AG04450 (cell line): ENCODE data around the gene GPR17. TPM values are rescaled to one million over a fixed set of nuclear protein-coding genes. Genes with fewer than 3 reads are reported as not detected.
A peak's percentile ranks its signal among the peaks of the same experiment; 100 is the strongest.

ENCODE experiments used
- CTCF ChIA-PET: fragments of 300-600, 350-600 bp; formaldehyde crosslinking; extraction: SDS; loops from one replicate; lab custom pipeline; 2022; ENCODE audit warnings: antibody characterized with exemption, inconsistent platforms; lab: Charles Lee
- POLR2A ChIA-PET: fragments of 350-600 bp; formaldehyde crosslinking; extraction: SDS; loops from one replicate; lab custom pipeline; 2021; ENCODE audit warnings: antibody characterized with exemption, inconsistent platforms; lab: Yijun Ruan, JAX
- DNase-seq: peaks from one replicate; pipeline ENCODE4 v3.0.0-alpha.2; 2011; ENCODE audit warnings: low read depth, low spot score
- H3K27ac ChIP-seq: one replicate; pipeline ENCODE4 v1.5.1; 2012; ENCODE audit warnings: low read depth, low read length, control low read depth
- H3K27me3 ChIP-seq: one replicate; pipeline ENCODE4 v1.6.0; 2012; ENCODE audit warnings: low read length; ENCODE audit not compliant: control insufficient read depth, insufficient read depth
- H3K4me3 ChIP-seq: 2 replicates; pipeline ENCODE4 v1.5.1; 2011; ENCODE audit warnings: mild to moderate bottlenecking, low read depth, low read length, control low read depth
- H3K9me3 ChIP-seq: 2 replicates; pipeline ENCODE4 v1.5.1; 2012; ENCODE audit warnings: low read length; ENCODE audit not compliant: control insufficient read depth, insufficient read depth
- polyA plus RNA-seq: library from polyadenylated mRNA; depleted of rRNA; stranded (reverse); fragments of >200 nt; gene quantifications from 2 replicates; pipeline ENCODE4 v1.2.3, GENCODE V29; 2011
- TF ChIP-seq, protein P1 (sequence below): IDR thresholded peaks from 2 replicates; pipeline ENCODE4 v1.5.1; 2011; ENCODE audit warnings: low read depth, low read length, control low read depth, inconsistent platforms

The GPR17 gene
- polyA plus RNA-seq, 1 experiment, result not detected

DNA sequence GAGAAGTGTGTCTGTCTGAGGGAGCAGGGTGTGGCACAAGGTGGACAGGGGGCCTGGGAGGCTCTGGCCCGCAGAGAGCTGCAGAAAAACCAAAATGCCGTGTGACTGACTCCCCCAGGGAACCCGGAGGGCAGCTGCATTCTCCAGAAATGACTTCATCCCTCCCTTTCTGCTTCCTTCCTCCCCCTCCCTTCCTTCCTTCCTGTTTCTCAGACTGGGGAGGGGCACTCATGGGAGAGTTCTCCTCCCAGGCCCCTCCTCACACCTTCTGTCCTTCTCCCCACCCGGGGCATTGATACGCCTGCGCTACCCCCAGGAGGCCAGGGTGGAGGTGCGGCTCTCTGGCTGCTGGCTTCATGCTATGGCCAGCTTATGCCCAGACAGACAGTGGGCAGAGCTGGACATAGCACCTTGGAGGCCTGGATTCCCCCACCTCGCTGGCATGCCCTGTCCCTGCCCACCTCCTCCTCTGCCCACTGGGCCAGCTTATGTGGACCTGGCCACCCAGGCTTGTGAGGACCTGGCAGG lies 8.2 kb upstream of the GPR17 start:
- H3K9me3 ChIP-seq, result no peaks in the 10 kb centered on the region; the same call in 1 of the 2 replicates
- H3K27me3 ChIP-seq, result no peaks in the 10 kb centered on the region
- TF ChIP-seq, protein P1, sequence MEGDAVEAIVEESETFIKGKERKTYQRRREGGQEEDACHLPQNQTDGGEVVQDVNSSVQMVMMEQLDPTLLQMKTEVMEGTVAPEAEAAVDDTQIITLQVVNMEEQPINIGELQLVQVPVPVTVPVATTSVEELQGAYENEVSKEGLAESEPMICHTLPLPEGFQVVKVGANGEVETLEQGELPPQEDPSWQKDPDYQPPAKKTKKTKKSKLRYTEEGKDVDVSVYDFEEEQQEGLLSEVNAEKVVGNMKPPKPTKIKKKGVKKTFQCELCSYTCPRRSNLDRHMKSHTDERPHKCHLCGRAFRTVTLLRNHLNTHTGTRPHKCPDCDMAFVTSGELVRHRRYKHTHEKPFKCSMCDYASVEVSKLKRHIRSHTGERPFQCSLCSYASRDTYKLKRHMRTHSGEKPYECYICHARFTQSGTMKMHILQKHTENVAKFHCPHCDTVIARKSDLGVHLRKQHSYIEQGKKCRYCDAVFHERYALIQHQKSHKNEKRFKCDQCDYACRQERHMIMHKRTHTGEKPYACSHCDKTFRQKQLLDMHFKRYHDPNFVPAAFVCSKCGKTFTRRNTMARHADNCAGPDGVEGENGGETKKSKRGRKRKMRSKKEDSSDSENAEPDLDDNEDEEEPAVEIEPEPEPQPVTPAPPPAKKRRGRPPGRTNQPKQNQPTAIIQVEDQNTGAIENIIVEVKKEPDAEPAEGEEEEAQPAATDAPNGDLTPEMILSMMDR, result no peak
- POLR2A ChIA-PET, result interaction anchor here (0.6 to 0.7 kb wide), 4 partner anchors 14 to 76 kb away, joined by 3 to 4 read pairs (median 3); no protein-coding TSS in a partner anchor
- peak overlapping the region; percentile 77 for H3K27ac ChIP-seq
- peak; percentile 44 for DNase-seq
- no peak overlapping the region for H3K4me3 ChIP-seq
- CTCF ChIA-PET, result interaction anchor here (0.6 to 0.9 kb wide), 2 partner anchors 12 to 46 kb away, joined by 3 read pairs; no protein-coding TSS in a partner anchor

DNA sequence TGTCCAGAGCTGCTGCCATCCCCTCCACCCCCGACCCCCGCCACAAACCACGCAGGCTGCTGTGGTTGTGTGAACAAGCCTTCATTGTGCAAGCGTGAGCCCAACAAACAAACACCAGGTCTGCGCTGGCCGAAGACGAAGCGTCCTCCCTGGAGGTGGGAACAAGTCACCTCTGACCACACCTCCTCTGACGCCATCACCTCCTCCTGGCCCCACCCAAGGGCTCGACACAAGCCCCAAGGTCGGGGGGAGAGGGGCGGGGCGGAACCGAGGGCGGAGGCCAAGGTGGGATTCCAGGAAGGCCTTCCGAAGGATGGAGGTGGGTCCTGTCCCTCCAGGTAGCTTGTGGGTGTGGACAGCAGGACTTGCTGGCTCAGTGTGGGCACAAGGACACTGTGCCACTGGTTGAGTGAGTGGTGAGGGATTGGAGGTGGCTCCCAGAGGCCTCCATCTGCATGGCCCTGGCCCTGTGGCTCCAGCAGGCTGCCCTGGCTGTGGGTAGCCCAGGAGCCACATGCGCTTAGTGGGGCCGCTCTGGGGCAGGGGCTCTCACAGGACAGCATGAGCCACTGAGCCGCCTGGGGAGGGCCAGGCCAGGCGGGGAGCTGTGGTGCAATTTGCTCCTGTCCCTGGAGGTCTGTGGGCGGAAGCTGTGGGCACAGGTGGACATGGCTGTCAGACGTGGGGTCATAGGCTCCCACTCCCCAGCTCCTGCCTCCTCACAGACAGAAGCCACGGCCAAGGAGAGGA lies 7.4 kb upstream of the GPR17 start:
- ChIA-PET POLR2A (no interaction called here), CTCF (interaction anchor here (1.1 kb wide), 1 partner anchor 11 kb away, joined by 4 read pairs; no protein-coding TSS in a partner anchor)
- H3K27ac ChIP-seq, result no peak overlapping the region
- no peak overlapping the region for H3K4me3 ChIP-seq
- H3K9me3 ChIP-seq, result no peaks in the 10 kb centered on the region; the same call in 1 of the 2 replicates
- no peaks in the 10 kb centered on the region for H3K27me3 ChIP-seq
- TF ChIP-seq, protein P1, result no peak
- no peak for DNase-seq

DNA sequence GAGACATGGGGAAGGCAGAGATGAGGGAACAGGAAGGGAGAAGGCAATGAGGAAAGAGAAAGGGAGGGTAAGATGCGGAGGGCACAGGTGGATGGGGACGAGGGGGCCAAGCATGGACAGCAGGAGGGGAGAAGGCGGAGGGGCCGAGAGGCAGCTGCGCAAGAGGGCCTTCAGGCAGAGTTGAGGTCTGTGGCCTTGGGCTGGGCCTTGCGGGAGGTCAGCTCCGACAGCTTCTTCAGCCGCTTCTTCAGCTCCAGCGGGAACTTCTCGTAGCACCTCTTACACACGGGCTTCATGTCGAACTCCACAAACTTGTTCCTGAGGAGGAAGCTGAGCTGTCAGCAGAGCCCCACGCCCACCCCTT lies 6.9 kb upstream of the GPR17 start:
- Histone ChIP-seq H3K27me3 (no peaks in the 10 kb centered on the region), H3K9me3 (no peaks in the 10 kb centered on the region; the same call in 1 of the 2 replicates), H3K4me3 (no peak overlapping the region), H3K27ac (no peak overlapping the region)
- no peak for DNase-seq
- CTCF ChIA-PET, result interaction anchor here (1.1 kb wide), 1 partner anchor 11 kb away, joined by 4 read pairs; no protein-coding TSS in a partner anchor
- POLR2A ChIA-PET, result no interaction called here
- TF ChIP-seq, protein P1, result no peak

DNA sequence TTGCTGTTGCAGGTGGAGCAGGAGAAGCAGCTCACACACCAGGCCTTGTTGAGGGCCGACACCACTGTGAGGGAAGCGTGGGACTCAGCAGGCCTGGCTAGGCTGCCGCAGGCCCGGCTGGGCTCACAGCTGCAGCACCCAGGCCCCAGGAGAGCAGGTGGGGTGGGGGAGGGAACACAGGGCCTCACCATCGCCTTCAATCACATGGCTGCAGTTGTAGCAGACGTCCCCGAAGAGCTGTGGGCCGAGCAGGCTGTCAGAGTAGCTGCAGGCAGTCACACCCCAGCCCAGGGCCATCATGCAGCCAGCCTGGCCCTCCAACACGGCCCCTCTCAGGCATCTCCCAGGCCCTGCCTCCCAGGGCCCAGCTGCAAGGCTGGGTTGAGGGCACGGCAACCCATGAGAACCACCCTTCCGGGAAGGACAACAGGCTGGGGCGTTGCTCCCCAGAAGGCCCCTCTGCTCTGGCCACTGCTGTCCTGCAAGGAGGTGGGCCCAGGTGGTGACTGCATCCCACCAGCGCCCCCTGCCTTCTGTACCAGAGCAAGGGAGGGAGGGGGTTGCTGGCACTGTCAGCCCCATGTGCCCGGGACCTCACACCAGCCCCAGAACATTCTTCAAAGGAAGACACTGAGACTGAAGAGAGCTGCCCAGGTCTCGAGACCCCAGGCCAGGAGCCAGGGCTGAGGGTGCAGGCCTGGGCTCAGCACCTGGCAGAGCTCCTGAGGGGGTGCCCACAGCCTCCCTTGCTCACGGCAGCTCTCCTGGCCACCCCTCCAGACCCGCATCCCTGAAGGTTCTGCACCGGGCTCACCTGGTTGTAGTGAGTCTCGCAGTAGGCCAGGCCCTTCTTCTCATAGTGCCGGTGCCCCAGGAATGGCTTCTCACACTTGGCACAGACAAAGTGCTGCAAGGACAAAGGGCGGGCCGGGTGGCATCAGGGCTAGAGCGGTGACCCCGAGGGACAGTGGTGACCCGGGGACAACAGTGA lies 5.6 kb upstream of the GPR17 start:
- H3K27ac ChIP-seq, result no peak overlapping the region
- H3K27me3 ChIP-seq, result no peaks in the 10 kb centered on the region
- TF ChIP-seq, protein P1, result peak; percentile 20; the same call in 1 of the 2 replicates
- no peaks in the 10 kb centered on the region; the same call in 1 of the 2 replicates for H3K9me3 ChIP-seq
- POLR2A ChIA-PET, result interaction anchor here (0.6 kb wide), 1 partner anchor 114 kb away, joined by 3 read pairs; the partner anchor contains the start of gene IWS1
- no peak overlapping the region for H3K4me3 ChIP-seq
- CTCF ChIA-PET, result no interaction called here
- DNase-seq, result no peak
